ENCODE results near the gene ZNF507.
A peak's percentile ranks its signal among the peaks of the same experiment; 100 is the strongest.
"Not testable (repeated sequence)": the region's sequence is repeated elsewhere in the genome, so short reads cannot be mapped to it uniquely, and the experiment has no call there.

ZNF507 gene

GRCh38 chr19:32368787-32369186 lies 23.4 kb downstream of the ZNF507 start:
- ATAC-seq (no peak), DNase-seq (no peak)

GRCh38 chr19:32372726-32373517 lies 27.5 kb downstream of the ZNF507 start:
- no peak for ATAC-seq
- no peak for DNase-seq

- DNase-seq: no peak
Observed at GRCh38 chr19:32373585-32374295, 28.3 kb downstream of the ZNF507 start.

GRCh38 chr19:32374362-32374761 lies 29.0 kb downstream of the ZNF507 start:
- not testable (repeated sequence) for DNase-seq, ATAC-seq

More at GRCh38 chr19:32373585-32374295, 28.3 kb downstream of the ZNF507 start:
- no peak for ATAC-seq

GRCh38 chr19:32377088-32377487 lies 31.7 kb downstream of the ZNF507 start:
- ATAC-seq, DNase-seq: not testable (repeated sequence)

- ATAC-seq: no peak
Observed at GRCh38 chr19:32380269-32380668, 34.9 kb downstream of the ZNF507 start.

GRCh38 chr19:32387701-32388392 lies 42.4 kb downstream of the ZNF507 start:
- no peak for ATAC-seq

More at GRCh38 chr19:32380269-32380668, 34.9 kb downstream of the ZNF507 start:
- no peak for DNase-seq

GRCh38 chr19:32388393-32388855 lies 43.0 kb downstream of the ZNF507 start:
- ATAC-seq (no peak), DNase-seq (no peak)

More at GRCh38 chr19:32387701-32388392, 42.4 kb downstream of the ZNF507 start:
- no peak for DNase-seq

- ATAC-seq (no peak), DNase-seq (no peak)
Observed at GRCh38 chr19:32392901-32393300, 47.5 kb downstream of the ZNF507 start.

- ATAC-seq (peak; percentile 71), DNase-seq (peak; percentile 33)
Observed at GRCh38 chr19:32396046-32396652, 50.7 kb downstream of the ZNF507 start.

GRCh38 chr19:32397671-32398101 lies 52.3 kb downstream of the ZNF507 start:
- no peak for ATAC-seq
- DNase-seq: no peak

GRCh38 chr19:32401992-32402391 lies 56.6 kb downstream of the ZNF507 start:
- ATAC-seq: no peak
- no peak for DNase-seq

GRCh38 chr19:32403291-32403995 lies 58.0 kb downstream of the ZNF507 start:
- DNase-seq: no peak
- no peak for ATAC-seq

GRCh38 chr19:32404213-32404932 lies 59.0 kb downstream of the ZNF507 start:
- ATAC-seq (no peak), DNase-seq (no peak)

GRCh38 chr19:32404933-32405430 lies 59.6 kb downstream of the ZNF507 start:
- no peak for ATAC-seq
- no peak for DNase-seq

GRCh38 chr19:32405431-32406160 lies 60.2 kb downstream of the ZNF507 start, which contains the start of gene DPY19L3:
Gene DPY19L3 (plus strand): TSS chr19:32405770. CDS start chr19:32408254, 2,484 bp downstream.
- ATAC-seq (peak; percentile 97), DNase-seq (peak; percentile 94)

GRCh38 chr19:32406161-32407003 lies 61.0 kb downstream of the ZNF507 start:
- no peak for DNase-seq
- ATAC-seq: no peak
